Loucy (cell line): ENCODE data around the gene ARVCF.

Experiments used
- H2AFZ ChIP-seq: fragments of 200-600 bp; sonication (generic); 2 replicates; pipeline ENCODE4 v1.6.0; 2016; ENCODE audit warnings: antibody characterized with exemption, mild to moderate bottlenecking, low read length, moderate library complexity
- H3F3A ChIP-seq: fragments of 200-600 bp; 2 replicates; pipeline ENCODE4 v1.6.0; 2016; ENCODE audit warnings: antibody characterized with exemption, low read depth, mild to moderate bottlenecking
- H3K27me3 ChIP-seq: fragments of 200-600 bp; sonication (generic); 2 replicates; pipeline ENCODE4 v1.6.1; 2014; ENCODE audit warnings: low read length, mild to moderate bottlenecking; ENCODE audit not compliant: insufficient read depth, poor library complexity, severe bottlenecking
- H3K36me3 ChIP-seq: fragments of 200-600 bp; sonication (generic); 2 replicates; pipeline ENCODE4 v1.6.1; 2016; ENCODE audit warnings: low read length; ENCODE audit not compliant: insufficient read depth
- H3K4me1 ChIP-seq: fragments of 200-600 bp; sonication (generic); 2 replicates; pipeline ENCODE4 v1.5.1; 2014; ENCODE audit warnings: low read length, mild to moderate bottlenecking; ENCODE audit not compliant: insufficient read depth, poor library complexity, severe bottlenecking
- H3K4me2 ChIP-seq: fragments of 200-600 bp; sonication (generic); 2 replicates; pipeline ENCODE4 v1.6.0; 2014; ENCODE audit warnings: antibody characterized with exemption, low read length, low read depth, mild to moderate bottlenecking; ENCODE audit not compliant: poor library complexity, severe bottlenecking
- H3K4me3 ChIP-seq: fragments of 200-600 bp; sonication (generic); 2 replicates; pipeline ENCODE4 v1.5.1; 2014; ENCODE audit warnings: low read length, mild to moderate bottlenecking, mixed read lengths; ENCODE audit not compliant: poor library complexity, severe bottlenecking
- H3K79me2 ChIP-seq: fragments of 200-600 bp; sonication (generic); 2 replicates; pipeline ENCODE4 v1.6.1; 2014; ENCODE audit warnings: low read length; ENCODE audit not compliant: insufficient read depth
- H3K9ac ChIP-seq: fragments of 200-600 bp; sonication (generic); 2 replicates; pipeline ENCODE4 v1.6.0; 2014; ENCODE audit warnings: mild to moderate bottlenecking, low read depth, low read length, moderate library complexity; ENCODE audit not compliant: poor library complexity, severe bottlenecking
- H3K9me2 ChIP-seq: fragments of 200-600 bp; sonication (generic); replicated peaks from 2 replicates; pipeline ENCODE4 v1.6.1; 2016; ENCODE audit warnings: low read depth, low read length, mixed read lengths
- H3K9me3 ChIP-seq: fragments of 200-600 bp; sonication (generic); 2 replicates; pipeline ENCODE4 v1.6.1; 2014; ENCODE audit warnings: mild to moderate bottlenecking, antibody characterized with exemption, low read length, low read depth; ENCODE audit not compliant: insufficient read depth
- H4K20me1 ChIP-seq: fragments of 200-600 bp; sonication (generic); 2 replicates; pipeline ENCODE4 v1.6.0; 2014; ENCODE audit warnings: antibody characterized with exemption, low read length, mild to moderate bottlenecking; ENCODE audit not compliant: insufficient read depth, poor library complexity, severe bottlenecking
- EZH2phosphoT487 ChIP-seq: fragments of 200-600 bp; IDR thresholded peaks from 2 replicates; pipeline ENCODE4 v1.6.1; 2018; ENCODE audit warnings: antibody characterized with exemption, mild to moderate bottlenecking, moderate library complexity, borderline replicate concordance
- TF ChIP-seq, protein P1 (sequence below): fragments of 200-600 bp; sonication (generic); conservative IDR thresholded peaks from 2 replicates; pipeline ENCODE4 v1.5.1; 2014; ENCODE audit warnings: mild to moderate bottlenecking, antibody characterized with exemption, low read length

Gene ARVCF

GRCh38 chr22:20033045-20033706 lies 16.6 kb upstream of the ARVCF start:
- no peak for TF ChIP-seq EZH2phosphoT487
- TF ChIP-seq, protein P1, sequence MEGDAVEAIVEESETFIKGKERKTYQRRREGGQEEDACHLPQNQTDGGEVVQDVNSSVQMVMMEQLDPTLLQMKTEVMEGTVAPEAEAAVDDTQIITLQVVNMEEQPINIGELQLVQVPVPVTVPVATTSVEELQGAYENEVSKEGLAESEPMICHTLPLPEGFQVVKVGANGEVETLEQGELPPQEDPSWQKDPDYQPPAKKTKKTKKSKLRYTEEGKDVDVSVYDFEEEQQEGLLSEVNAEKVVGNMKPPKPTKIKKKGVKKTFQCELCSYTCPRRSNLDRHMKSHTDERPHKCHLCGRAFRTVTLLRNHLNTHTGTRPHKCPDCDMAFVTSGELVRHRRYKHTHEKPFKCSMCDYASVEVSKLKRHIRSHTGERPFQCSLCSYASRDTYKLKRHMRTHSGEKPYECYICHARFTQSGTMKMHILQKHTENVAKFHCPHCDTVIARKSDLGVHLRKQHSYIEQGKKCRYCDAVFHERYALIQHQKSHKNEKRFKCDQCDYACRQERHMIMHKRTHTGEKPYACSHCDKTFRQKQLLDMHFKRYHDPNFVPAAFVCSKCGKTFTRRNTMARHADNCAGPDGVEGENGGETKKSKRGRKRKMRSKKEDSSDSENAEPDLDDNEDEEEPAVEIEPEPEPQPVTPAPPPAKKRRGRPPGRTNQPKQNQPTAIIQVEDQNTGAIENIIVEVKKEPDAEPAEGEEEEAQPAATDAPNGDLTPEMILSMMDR = no peak
- Histone ChIP-seq H3F3A (no peaks in the 10 kb centered on the region), H3K36me3 (no peaks in the 10 kb centered on the region), H3K27me3 (no peaks in the 10 kb centered on the region), H3K4me1 (peaks cover 8% of the 10 kb centered on the region), H3K9me3 (no peaks in the 10 kb centered on the region), H2AFZ (no peak overlapping the region), H3K4me3 (no peak overlapping the region), H3K79me2 (no peaks in the 10 kb centered on the region), H3K9ac (no peak overlapping the region), H3K9me2 (no peaks in the 10 kb centered on the region), H4K20me1 (no peaks in the 10 kb centered on the region), H3K4me2 (no peak overlapping the region)

DNA sequence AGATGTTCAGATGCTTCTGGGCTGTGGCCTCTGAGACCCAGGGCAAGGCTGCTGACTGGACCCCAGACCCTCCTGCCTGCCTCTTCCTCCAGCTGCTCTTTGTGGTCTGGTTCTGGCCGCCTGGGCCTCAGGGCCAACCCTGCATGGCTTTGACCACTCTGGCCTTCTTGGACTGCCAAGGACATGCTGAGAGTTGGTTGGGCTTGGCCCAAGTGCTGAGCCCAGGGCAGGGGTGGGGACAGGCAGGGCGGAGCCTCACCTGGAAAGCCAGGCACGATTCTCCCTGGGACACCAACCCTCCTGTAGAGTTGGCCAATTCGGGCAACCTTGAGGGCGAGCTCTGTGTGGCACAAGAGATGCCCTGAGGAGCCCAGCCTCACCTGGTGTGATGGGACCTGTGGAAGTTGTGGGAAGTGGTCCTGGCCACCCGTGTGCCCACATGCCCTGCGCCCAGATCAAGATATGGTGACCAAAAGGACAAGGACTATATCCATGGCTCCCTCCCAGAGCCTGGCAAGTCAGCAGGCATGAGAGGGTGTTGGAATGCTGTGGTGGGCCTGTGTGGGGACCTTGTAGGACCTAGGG lies 15.9 kb upstream of the ARVCF start:
- no peaks in the 10 kb centered on the region for H3F3A ChIP-seq
- H3K9me3 ChIP-seq = no peaks in the 10 kb centered on the region
- H2AFZ ChIP-seq = no peak overlapping the region
- H3K4me3 ChIP-seq = no peak overlapping the region
- no peaks in the 10 kb centered on the region for H3K27me3 ChIP-seq
- H3K79me2 ChIP-seq = no peaks in the 10 kb centered on the region
- TF ChIP-seq EZH2phosphoT487 = no peak
- TF ChIP-seq, protein P1 = no peak
- no peaks in the 10 kb centered on the region for H4K20me1 ChIP-seq
- no peaks in the 10 kb centered on the region for H3K9me2 ChIP-seq
- H3K36me3 ChIP-seq = no peaks in the 10 kb centered on the region
- H3K9ac ChIP-seq = no peak overlapping the region
- H3K4me2 ChIP-seq = no peak overlapping the region
- H3K4me1 ChIP-seq = peaks cover 8% of the 10 kb centered on the region

DNA sequence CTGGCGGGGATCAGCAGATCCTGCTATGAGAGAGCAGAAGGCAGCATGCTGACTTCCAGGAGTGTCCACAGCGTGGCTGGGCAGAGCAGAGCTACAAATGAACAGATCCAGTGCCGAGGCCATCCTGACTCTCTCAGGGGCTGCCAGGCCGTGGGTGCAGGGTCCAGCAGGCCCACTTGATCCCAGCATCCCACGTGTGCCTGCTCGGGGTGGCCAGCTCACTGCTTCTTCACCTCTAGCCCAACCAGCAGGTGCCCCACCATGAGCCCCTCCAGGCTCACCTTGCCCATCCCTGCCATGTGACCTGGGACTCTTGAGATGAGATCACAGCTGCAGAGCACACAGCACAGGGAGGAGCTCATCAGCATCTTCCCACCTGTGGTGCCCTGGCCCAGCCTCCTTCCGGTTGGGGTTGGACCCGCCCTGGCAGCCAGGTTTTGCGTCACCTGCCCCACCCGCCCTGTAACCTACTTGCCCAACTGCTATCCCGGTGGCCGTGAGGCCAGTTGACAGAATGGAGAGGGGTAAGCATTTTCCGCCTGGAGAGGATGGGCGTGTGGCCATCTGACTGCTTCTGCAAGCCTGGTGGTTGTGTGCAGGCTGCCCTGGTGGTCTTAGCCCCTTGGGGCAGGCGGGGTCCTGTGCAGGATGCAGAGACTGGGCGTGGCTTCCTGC lies 15.2 kb upstream of the ARVCF start:
- Histone ChIP-seq H3K4me1 (peaks cover 8% of the 10 kb centered on the region), H3K36me3 (no peaks in the 10 kb centered on the region), H3K9me3 (no peaks in the 10 kb centered on the region), H2AFZ (no peak overlapping the region), H3K4me3 (no peak overlapping the region), H3K4me2 (no peak overlapping the region), H3F3A (no peaks in the 10 kb centered on the region), H3K9ac (no peak overlapping the region), H3K27me3 (no peaks in the 10 kb centered on the region), H3K79me2 (no peaks in the 10 kb centered on the region), H3K9me2 (no peaks in the 10 kb centered on the region), H4K20me1 (no peaks in the 10 kb centered on the region)
- TF ChIP-seq, protein P1 = no peak
- TF ChIP-seq EZH2phosphoT487 = no peak
